Gastrocnemius medialis (tissue), 4 donors: Measurements from ENCODE around the gene FRMD4B. TPM values are rescaled to one million over a fixed set of nuclear protein-coding genes. Genes with fewer than 3 reads are reported as not detected.
A peak's percentile ranks its signal among the peaks of the same experiment; 100 is the strongest.

Experiments
- ATAC-seq, 2 donors: fragments of 150-250 bp; one replicate each; pipeline ENCODE4 v1.9.1; 2016
- DNase-seq, 2 donors: peaks; one replicate each; pipeline ENCODE4 v3.0.0-alpha.2; 2019
- H3K27ac ChIP-seq, 4 donors: fragments of 200-600 bp; sonication (generic); 1 replicate in 1 of 4; 2 replicates in 3 of 4; pipeline ENCODE4 v1.5.1; 2016 to 2018; ENCODE audit warnings: mild to moderate bottlenecking in 2 of 4, moderate library complexity in 1 of 4
- H3K27me3 ChIP-seq, 3 donors: fragments of 200-600 bp; sonication (generic) in 2 of 3; 1 replicate in 1 of 3; 2 replicates in 2 of 3; pipeline versions ENCODE4 v1.5.1 to v1.6.0; 2016 to 2019; ENCODE audit warnings: mild to moderate bottlenecking in 1 of 3, moderate library complexity in 1 of 3
- H3K36me3 ChIP-seq, 2 donors: fragments of 200-600 bp; sonication (generic) in 1 of 2; one replicate each; pipeline ENCODE4 v1.5.1; 2017 to 2018
- H3K4me1 ChIP-seq, 2 donors: fragments of 200-600 bp; sonication (generic) in 1 of 2; one replicate each; pipeline ENCODE4 v1.5.1; 2016 to 2017; ENCODE audit warnings: mild to moderate bottlenecking in 2 of 2
- H3K4me3 ChIP-seq, 4 donors: fragments of 200-600 bp; sonication (generic) in 3 of 4; 1 replicate in 1 of 4; 2 replicates in 3 of 4; pipeline ENCODE4 v1.5.1; 2016 to 2019; ENCODE audit warnings: mild to moderate bottlenecking in 2 of 4
- H3K9me3 ChIP-seq, 3 donors: fragments of 200-600 bp; sonication (generic) in 2 of 3; 1 replicate in 1 of 3; 2 replicates in 2 of 3; pipeline ENCODE4 v1.5.1; 2016 to 2019
- POLR2A ChIP-seq, 2 donors: fragments of 450-650 bp; IDR thresholded peaks; one replicate each; pipeline ENCODE4 v1.6.1; 2017; ENCODE audit warnings: antibody characterized with exemption in 2 of 2, mild to moderate bottlenecking in 2 of 2, moderate library complexity in 2 of 2
- in situ Hi-C, 4 donors: fragments of 200-750 bp; cut with MboI; loops; one replicate each; pipeline versions ENCODE4 v1.15.0 to v1.8.0; 2017; ENCODE audit warnings: low sequenced_read_pairs in 4 of 4
- intact Hi-C: fragments of 100-400 bp; cut with DNase I; formaldehyde crosslinking; loops from one replicate; pipeline ENCODE4 v1.15.1; 2023; ENCODE audit warnings: low total_unique reads
- total RNA-seq, 4 donors: library from RNA; depleted of rRNA; stranded (reverse); fragments of >200 nt; gene quantifications; one replicate each; pipeline versions ENCODE4 v1.1.0 to v1.2.3, GENCODE V29; 2016
- TF ChIP-seq, protein P1 (sequence below), 5 experiments: fragments of 450-650 bp in 3 of 5; fragments of 200-600 bp in 2 of 5; sonication (generic) in 2 of 5; IDR thresholded peaks in 4 of 5; conservative IDR thresholded peaks in 1 of 5; 1 replicate in 4 of 5; 2 replicates in 1 of 5; pipeline ENCODE4 v1.5.1; 2016 to 2019; ENCODE audit warnings: antibody characterized with exemption in 5 of 5, mild to moderate bottlenecking in 3 of 5, moderate library complexity in 3 of 5

FRMD4B gene
- total RNA-seq, 4 donors from 2014 or later, result 0.29 to 3.6 (median 1.7) TPM

- H3K4me1 ChIP-seq, result peaks cover 0 to 12% of the 10 kb centered on the region in 2 donors
- TF ChIP-seq POLR2A (IDR thresholded peaks at IDR 0.05), result no peak
- TF ChIP-seq, protein P1, sequence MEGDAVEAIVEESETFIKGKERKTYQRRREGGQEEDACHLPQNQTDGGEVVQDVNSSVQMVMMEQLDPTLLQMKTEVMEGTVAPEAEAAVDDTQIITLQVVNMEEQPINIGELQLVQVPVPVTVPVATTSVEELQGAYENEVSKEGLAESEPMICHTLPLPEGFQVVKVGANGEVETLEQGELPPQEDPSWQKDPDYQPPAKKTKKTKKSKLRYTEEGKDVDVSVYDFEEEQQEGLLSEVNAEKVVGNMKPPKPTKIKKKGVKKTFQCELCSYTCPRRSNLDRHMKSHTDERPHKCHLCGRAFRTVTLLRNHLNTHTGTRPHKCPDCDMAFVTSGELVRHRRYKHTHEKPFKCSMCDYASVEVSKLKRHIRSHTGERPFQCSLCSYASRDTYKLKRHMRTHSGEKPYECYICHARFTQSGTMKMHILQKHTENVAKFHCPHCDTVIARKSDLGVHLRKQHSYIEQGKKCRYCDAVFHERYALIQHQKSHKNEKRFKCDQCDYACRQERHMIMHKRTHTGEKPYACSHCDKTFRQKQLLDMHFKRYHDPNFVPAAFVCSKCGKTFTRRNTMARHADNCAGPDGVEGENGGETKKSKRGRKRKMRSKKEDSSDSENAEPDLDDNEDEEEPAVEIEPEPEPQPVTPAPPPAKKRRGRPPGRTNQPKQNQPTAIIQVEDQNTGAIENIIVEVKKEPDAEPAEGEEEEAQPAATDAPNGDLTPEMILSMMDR (IDR thresholded peaks at IDR 0.05 in 4 of 5, conservative IDR thresholded peaks at IDR 0.05 in 1 of 5), result no peak
- intact Hi-C loops, result no loop called here
These were observed 883 bp upstream of the FRMD4B start for GRCh38 chr3:69386556-69387385.

DNA sequence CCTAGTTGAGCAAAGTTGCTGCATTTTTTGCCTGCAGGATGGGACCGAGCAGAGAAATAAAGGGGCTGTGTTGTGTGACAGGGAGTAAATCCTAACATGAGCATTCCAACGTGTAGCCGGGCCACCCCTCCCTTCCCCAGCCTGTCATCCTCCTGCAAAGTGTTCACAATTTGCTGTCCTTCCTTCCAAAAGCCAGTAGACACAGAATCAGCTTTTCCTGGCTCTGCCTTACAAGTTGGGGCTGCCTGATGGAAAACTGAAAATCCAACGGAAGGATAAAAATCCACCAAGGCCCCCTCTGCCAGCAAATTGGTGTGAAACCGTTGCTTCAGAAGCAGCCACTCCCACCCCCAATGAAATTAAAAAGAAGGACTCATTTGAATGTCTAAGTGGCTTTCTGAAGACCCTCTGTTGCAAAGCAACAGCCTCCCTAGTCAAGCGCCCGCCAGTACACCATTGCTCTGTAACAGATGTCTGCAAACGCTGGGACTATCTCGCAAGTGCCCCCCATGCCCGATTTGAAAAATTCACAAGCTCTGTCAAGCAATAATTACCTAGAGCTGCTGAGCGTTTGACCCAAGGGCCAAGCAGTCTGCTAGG is 665 bp downstream of the FRMD4B start:
- in situ Hi-C loops (no loop called here), intact Hi-C loops (no loop called here)
- Histone ChIP-seq H3K9me3 (no peaks in the 10 kb centered on the region), H3K4me3 (peak overlapping the region; percentile 44 to 67 (median 54)), H3K27ac (no peak overlapping the region), H3K36me3 (no peaks in the 10 kb centered on the region), H3K27me3 (no peaks in the 10 kb centered on the region), H3K4me1 (peaks cover 0 to 12% of the 10 kb centered on the region in 2 donors)
- ATAC-seq, result no peak
- TF ChIP-seq POLR2A (IDR thresholded peaks at IDR 0.05), result no peak
- TF ChIP-seq, protein P1 (IDR thresholded peaks at IDR 0.05 in 4 of 5, conservative IDR thresholded peaks at IDR 0.05 in 1 of 5), result no peak
- no peak for DNase-seq

More at GRCh38 chr3:69386556-69387385, 883 bp upstream of the FRMD4B start:
- Histone ChIP-seq H3K36me3 (no peaks in the 10 kb centered on the region), H3K27ac (no peak overlapping the region), H3K9me3 (no peaks in the 10 kb centered on the region), H3K27me3 (no peaks in the 10 kb centered on the region), H3K4me3 (peak overlapping the region in 3 of 4 donors; percentile 44 to 67 (median 53))
- ATAC-seq (no peak), DNase-seq (no peak)
- in situ Hi-C loops, result no loop called here

DNA sequence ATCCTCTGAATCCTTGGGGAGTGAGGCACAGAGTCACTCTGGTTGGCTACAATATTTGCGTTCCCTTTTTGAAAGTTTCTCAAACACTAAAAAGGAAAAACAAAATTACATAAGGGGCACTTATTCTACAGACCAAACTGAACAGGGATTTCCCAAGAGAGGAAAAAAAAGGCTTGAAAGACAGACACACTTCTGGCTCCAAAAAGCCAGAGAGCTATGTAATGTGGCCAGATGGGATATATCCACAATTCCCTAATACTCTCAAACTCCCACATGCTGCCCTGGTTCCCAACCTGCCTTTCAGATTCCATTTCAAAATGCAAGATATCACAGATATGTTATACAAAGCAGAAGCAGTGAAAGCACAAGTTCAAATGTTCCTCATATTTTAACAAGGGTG is 1.6 kb downstream of the FRMD4B start:
- H3K27ac ChIP-seq, result no peak overlapping the region
- peaks cover 0 to 12% of the 10 kb centered on the region in 2 donors for H3K4me1 ChIP-seq

GRCh38 chr3:69379661-69380060 is 6.2 kb downstream of the FRMD4B start:
- Histone ChIP-seq H3K27me3 (no peaks in the 10 kb centered on the region), H3K9me3 (no peaks in the 10 kb centered on the region), H3K27ac (no peak overlapping the region), H3K4me3 (no peak overlapping the region), H3K4me1 (no peaks in the 10 kb centered on the region), H3K36me3 (no peaks in the 10 kb centered on the region)
- in situ Hi-C loops, result no loop called here
- TF ChIP-seq POLR2A (IDR thresholded peaks at IDR 0.05), result no peak
- TF ChIP-seq, protein P1 (IDR thresholded peaks at IDR 0.05 in 4 of 5, conservative IDR thresholded peaks at IDR 0.05 in 1 of 5), result no peak
- ATAC-seq (no peak), DNase-seq (no peak)
- intact Hi-C loops, result no loop called here

More for the DNA sequence above, 1.6 kb downstream of the FRMD4B start:
- TF ChIP-seq, protein P1 (IDR thresholded peaks at IDR 0.05 in 4 of 5, conservative IDR thresholded peaks at IDR 0.05 in 1 of 5), result no peak
- no peak for TF ChIP-seq POLR2A (IDR thresholded peaks at IDR 0.05)
- no peaks in the 10 kb centered on the region for H3K27me3 ChIP-seq
- ATAC-seq (no peak), DNase-seq (no peak)
- no peaks in the 10 kb centered on the region for H3K9me3 ChIP-seq
- no peaks in the 10 kb centered on the region for H3K36me3 ChIP-seq
- in situ Hi-C loops, result no loop called here
- intact Hi-C loops, result no loop called here
- H3K4me3 ChIP-seq, result no peak overlapping the region
